HEK293 (cell line): ENCODE results near the gene NPEPL1.

Experiments
- GLI4 ChIP-seq: fragments of 450-650 bp; formaldehyde crosslinking; IDR thresholded peaks from 2 replicates; pipeline ENCODE4 v1.5.1; 2016; ENCODE audit warnings: missing biosample characterization, missing genetic modification characterization
- KLF8 ChIP-seq: fragments of 450-650 bp; formaldehyde crosslinking; IDR thresholded peaks from 2 replicates; pipeline ENCODE4 v1.5.1; 2016; ENCODE audit warnings: missing biosample characterization, missing genetic modification characterization
- MYNN ChIP-seq: fragments of 450-650 bp; formaldehyde crosslinking; IDR thresholded peaks from 2 replicates; pipeline ENCODE4 v1.5.1; 2016; ENCODE audit warnings: missing biosample characterization, missing genetic modification characterization, borderline replicate concordance
- SCRT1 ChIP-seq: fragments of 450-650 bp; formaldehyde crosslinking; IDR thresholded peaks from 2 replicates; pipeline ENCODE4 v1.5.1; 2016; ENCODE audit warnings: missing biosample characterization, missing genetic modification characterization, borderline replicate concordance
- SP2 ChIP-seq: fragments of 450-650 bp; formaldehyde crosslinking; IDR thresholded peaks from 2 replicates; pipeline ENCODE4 v1.5.1; 2016; ENCODE audit warnings: missing biosample characterization, missing genetic modification characterization
- ZBTB26 ChIP-seq: fragments of 450-650 bp; formaldehyde crosslinking; optimal IDR thresholded peaks from 2 replicates; pipeline ENCODE3; 2016; ENCODE audit warnings: missing biosample characterization, mild to moderate bottlenecking, missing genetic modification characterization
- ZBTB8A ChIP-seq: fragments of 450-650 bp; formaldehyde crosslinking; IDR thresholded peaks from 2 replicates; pipeline ENCODE4 v1.5.1; 2016; ENCODE audit warnings: missing biosample characterization, missing genetic modification characterization
- ZFP41 ChIP-seq: fragments of 450-650 bp; formaldehyde crosslinking; IDR thresholded peaks from 2 replicates; pipeline ENCODE4 v1.5.1; 2016; ENCODE audit warnings: missing biosample characterization, missing genetic modification characterization, borderline replicate concordance
- ZNF138 ChIP-seq: fragments of 450-650 bp; formaldehyde crosslinking; IDR thresholded peaks from 2 replicates; pipeline ENCODE4 v1.5.1; 2016; ENCODE audit warnings: missing biosample characterization, missing genetic modification characterization, borderline replicate concordance
- ZNF140 ChIP-seq: fragments of 450-650 bp; formaldehyde crosslinking; IDR thresholded peaks from 2 replicates; pipeline ENCODE4 v1.5.1; 2016; ENCODE audit warnings: missing biosample characterization, missing genetic modification characterization
- ZNF16 ChIP-seq: fragments of 450-650 bp; formaldehyde crosslinking; IDR thresholded peaks from 2 replicates; pipeline ENCODE4 v1.5.1; 2016; ENCODE audit warnings: low read depth, missing biosample characterization, missing genetic modification characterization
- ZNF19 ChIP-seq: fragments of 450-650 bp; formaldehyde crosslinking; IDR thresholded peaks from 2 replicates; pipeline ENCODE4; 2016; ENCODE audit warnings: missing biosample characterization, missing genetic modification characterization, low read depth
- ZNF280D ChIP-seq: fragments of 450-650 bp; formaldehyde crosslinking; IDR thresholded peaks from 2 replicates; pipeline ENCODE4 v1.5.1; 2016; ENCODE audit warnings: missing biosample characterization, missing genetic modification characterization
- ZNF302 ChIP-seq: fragments of 450-650 bp; formaldehyde crosslinking; IDR thresholded peaks from 2 replicates; pipeline ENCODE4 v1.5.1; 2016; ENCODE audit warnings: missing biosample characterization, missing genetic modification characterization, low read depth
- ZNF433 ChIP-seq: fragments of 450-650 bp; formaldehyde crosslinking; IDR thresholded peaks from 2 replicates; pipeline ENCODE4 v1.5.1; 2016; ENCODE audit warnings: missing biosample characterization, missing genetic modification characterization, low read depth
- ZNF518A ChIP-seq: fragments of 450-650 bp; formaldehyde crosslinking; conservative IDR thresholded peaks from 2 replicates; pipeline ENCODE4 v1.5.1; 2016; ENCODE audit warnings: low read depth, missing biosample characterization, missing genetic modification characterization
- ZNF529 ChIP-seq: fragments of 450-650 bp; formaldehyde crosslinking; IDR thresholded peaks from 2 replicates; pipeline ENCODE4 v1.5.1; 2017; ENCODE audit warnings: missing genetic modification characterization, missing biosample characterization; ENCODE audit not compliant: insufficient replicate concordance
- ZNF544 ChIP-seq: fragments of 450-650 bp; formaldehyde crosslinking; IDR thresholded peaks from 2 replicates; pipeline ENCODE4 v1.5.0; 2017; ENCODE audit warnings: missing biosample characterization, missing genetic modification characterization
- ZNF621 ChIP-seq: fragments of 450-650 bp; formaldehyde crosslinking; IDR thresholded peaks from 2 replicates; pipeline ENCODE4 v1.5.1; 2017; ENCODE audit warnings: missing biosample characterization, missing genetic modification characterization
- ZNF624 ChIP-seq: fragments of 450-650 bp; formaldehyde crosslinking; IDR thresholded peaks from 2 replicates; pipeline ENCODE4 v1.5.1; 2017; ENCODE audit warnings: missing biosample characterization, missing genetic modification characterization
- ZNF660 ChIP-seq: fragments of 450-650 bp; IDR thresholded peaks from 2 replicates; pipeline ENCODE4 v1.5.1; 2018; ENCODE audit warnings: missing biosample characterization, mild to moderate bottlenecking, missing genetic modification characterization
- ZNF76 ChIP-seq: fragments of 450-650 bp; formaldehyde crosslinking; IDR thresholded peaks from 2 replicates; pipeline ENCODE4; 2016; ENCODE audit warnings: low read depth, missing biosample characterization, missing genetic modification characterization, borderline replicate concordance
- ZNF837 ChIP-seq: fragments of 450-650 bp; formaldehyde crosslinking; IDR thresholded peaks from 2 replicates; pipeline ENCODE4 v1.5.1; 2016; ENCODE audit warnings: missing biosample characterization, missing genetic modification characterization
- TF ChIP-seq, protein P1 (sequence below): fragments of 450-650 bp; formaldehyde crosslinking; IDR thresholded peaks from 2 replicates; pipeline ENCODE4 v1.5.1; 2017; ENCODE audit warnings: missing biosample characterization, missing genetic modification characterization
- TF ChIP-seq, protein P2 (sequence below): fragments of 450-650 bp; formaldehyde crosslinking; IDR thresholded peaks from 2 replicates; pipeline ENCODE4 v1.5.1; 2016; ENCODE audit warnings: missing biosample characterization, missing genetic modification characterization

NPEPL1 gene

DNA sequence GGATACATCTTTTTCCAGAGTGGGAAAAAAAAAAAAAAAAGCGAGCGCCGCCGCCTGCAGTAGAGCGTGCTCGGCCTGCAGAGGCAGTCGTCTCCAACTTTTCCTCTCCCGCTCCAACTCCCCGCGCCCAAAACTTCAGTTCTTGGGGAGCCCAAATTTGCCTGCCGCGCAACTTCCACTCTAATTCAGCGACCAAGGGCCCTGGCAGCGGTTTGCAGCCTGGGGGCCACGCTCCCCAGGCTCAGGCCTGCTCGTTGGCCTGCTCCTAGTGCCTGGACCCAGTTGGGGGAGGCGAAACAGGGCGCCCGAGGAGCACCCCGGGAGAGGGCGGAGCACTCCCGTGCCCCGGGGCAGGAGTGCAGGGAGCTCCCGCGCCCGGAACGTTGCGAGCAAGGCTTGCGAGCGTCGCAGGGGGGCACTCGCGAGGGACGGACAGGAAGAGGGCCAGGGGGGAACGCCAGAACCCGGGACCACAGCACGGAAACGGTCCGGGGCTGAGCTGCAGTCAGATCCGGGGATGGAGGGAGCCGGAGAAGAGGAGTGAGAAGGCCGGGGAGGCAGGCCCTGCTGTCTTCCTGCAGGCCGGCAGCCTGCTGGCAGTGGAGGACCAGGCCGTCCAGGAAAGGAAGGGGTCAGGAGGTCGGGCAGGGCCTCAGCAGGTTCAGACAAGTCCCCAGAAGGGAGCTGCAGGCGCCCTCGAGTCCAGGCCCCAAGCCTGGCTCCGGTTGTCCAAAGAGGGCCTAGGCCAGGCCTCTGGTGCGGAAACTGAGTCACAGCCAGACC lies 41.6 kb upstream of the NPEPL1 start, which contains the start of gene STX16 (continued):
- TF ChIP-seq ZNF16 (no peak; the same call in 1 of the 2 replicates), SP2 (tag by site-specific recombination) (peak; percentile 86), SCRT1 (tag by site-specific recombination) (peak; percentile 87), ZNF140 (tag by site-specific recombination) (no peak), ZNF529 (tag by site-specific recombination) (no peak), ZBTB26 (peak; percentile 89), MYNN (tag by site-specific recombination) (peak; percentile 85; the same call in 1 of the 2 replicates), GLI4 (peak; percentile 98), ZFP41 (tag by site-specific recombination) (peak; percentile 98), ZBTB8A (tag by site-specific recombination) (peak; percentile 99), ZNF518A (tag by site-specific recombination) (peak; percentile 93), ZNF837 (tag by site-specific recombination) (0 out of 2 replicates have a peak, but pooled peaks have one; percentile 68), ZNF433 (tag by site-specific recombination) (no peak), ZNF544 (tag by site-specific recombination) (no peak), ZNF621 (no peak), ZNF624 (no peak), KLF8 (tag by site-specific recombination) (peak; percentile 99), ZNF138 (tag by site-specific recombination) (peak; percentile 16; the same call in 1 of the 2 replicates), ZNF302 (tag by site-specific recombination) (peak; percentile 89; the same call in 1 of the 2 replicates), ZNF19 (tag by site-specific recombination) (no peak), ZNF76 (tag by site-specific recombination) (peak; percentile 96), ZNF660 (tag by site-specific recombination) (peak; percentile 94), ZNF280D (peak; percentile 96)
- TF ChIP-seq, protein P1, sequence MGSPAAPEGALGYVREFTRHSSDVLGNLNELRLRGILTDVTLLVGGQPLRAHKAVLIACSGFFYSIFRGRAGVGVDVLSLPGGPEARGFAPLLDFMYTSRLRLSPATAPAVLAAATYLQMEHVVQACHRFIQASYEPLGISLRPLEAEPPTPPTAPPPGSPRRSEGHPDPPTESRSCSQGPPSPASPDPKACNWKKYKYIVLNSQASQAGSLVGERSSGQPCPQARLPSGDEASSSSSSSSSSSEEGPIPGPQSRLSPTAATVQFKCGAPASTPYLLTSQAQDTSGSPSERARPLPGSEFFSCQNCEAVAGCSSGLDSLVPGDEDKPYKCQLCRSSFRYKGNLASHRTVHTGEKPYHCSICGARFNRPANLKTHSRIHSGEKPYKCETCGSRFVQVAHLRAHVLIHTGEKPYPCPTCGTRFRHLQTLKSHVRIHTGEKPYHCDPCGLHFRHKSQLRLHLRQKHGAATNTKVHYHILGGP (tag by site-specific recombination), result no peak
- TF ChIP-seq, protein P2, sequence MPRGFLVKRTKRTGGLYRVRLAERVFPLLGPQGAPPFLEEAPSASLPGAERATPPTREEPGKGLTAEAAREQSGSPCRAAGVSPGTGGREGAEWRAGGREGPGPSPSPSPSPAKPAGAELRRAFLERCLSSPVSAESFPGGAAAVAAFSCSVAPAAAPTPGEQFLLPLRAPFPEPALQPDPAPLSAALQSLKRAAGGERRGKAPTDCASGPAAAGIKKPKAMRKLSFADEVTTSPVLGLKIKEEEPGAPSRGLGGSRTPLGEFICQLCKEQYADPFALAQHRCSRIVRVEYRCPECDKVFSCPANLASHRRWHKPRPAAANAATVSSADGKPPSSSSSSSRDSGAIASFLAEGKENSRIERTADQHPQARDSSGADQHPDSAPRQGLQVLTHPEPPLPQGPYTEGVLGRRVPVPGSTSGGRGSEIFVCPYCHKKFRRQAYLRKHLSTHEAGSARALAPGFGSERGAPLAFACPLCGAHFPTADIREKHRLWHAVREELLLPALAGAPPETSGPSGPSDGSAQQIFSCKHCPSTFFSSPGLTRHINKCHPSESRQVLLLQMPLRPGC, result peak; percentile 99
